K562 (cell line): ENCODE results near the gene RMND5B. TPM values are rescaled to one million over a fixed set of nuclear protein-coding genes. Genes with fewer than 3 reads are reported as not detected.

Experiments
- ATAC-seq: fragments of 200-7000 bp; cut with Tn5 transposase; 3 replicates; pipeline ENCODE4 v1.9.1; 2020; ENCODE audit warnings: moderate library complexity
- BruUV-seq: library from RNA; stranded (reverse); fragments of 400-500 nt; replicated peaks from 2 replicates; lab custom pipeline; 2021; lab: Mats Ljungman, UMichigan
- CTCF ChIA-PET: fragments of 300-600 bp; formaldehyde crosslinking; extraction: SDS; loops from one replicate; lab custom pipeline; 2021; ENCODE audit warnings: low intra/inter-chr PET ratio; lab: Yijun Ruan, JAX
- POLR2A ChIA-PET: fragments of 300-600, 350-650 bp; sonication (Branson Sonifier 250); formaldehyde crosslinking; extraction: SDS; loops from one replicate; lab custom pipeline; 2021; ENCODE audit warnings: antibody characterized with exemption, inconsistent platforms; lab: Yijun Ruan, JAX
- DNase-seq, 4 experiments: peaks; one replicate each; pipeline versions ENCODE4 v3.0.0 to v3.0.0-alpha.2; 2011 to 2018; ENCODE audit warnings: low spot score in 3 of 4, mixed read lengths in 3 of 4; ENCODE audit errors: extremely low read depth in 1 of 4
- FAIRE-seq: peaks from 2 replicates; lab custom pipeline; 2011; peaks lifted over from hg19 to GRCh38; lab: Jason Lieb, UNC
- H2AFZ ChIP-seq: 2 replicates; pipeline ENCODE4 v1.6.0; 2011; ENCODE audit warnings: low read depth, low read length, control low read depth, inconsistent platforms
- H3K27ac ChIP-seq: fragments of 200-600 bp; 3 replicates; pipeline ENCODE4 v1.8.0; 2011; ENCODE audit warnings: low read depth, mild to moderate bottlenecking, control low read depth, inconsistent platforms, low read length, moderate library complexity, mixed read lengths; ENCODE audit errors: extremely low read depth
- H3K27me3 ChIP-seq, 2 experiments: fragments of 300-600 bp in 1 of 2; 2 replicates in 1 of 2; 3 replicates in 1 of 2; pipeline versions ENCODE4 v1.6.0 to v1.8.0; 2011; ENCODE audit warnings: inconsistent platforms in 2 of 2, low read length in 2 of 2, mild to moderate bottlenecking in 1 of 2, mixed read lengths in 1 of 2, moderate library complexity in 1 of 2; ENCODE audit not compliant: control insufficient read depth in 2 of 2, insufficient read depth in 2 of 2
- H3K36me3 ChIP-seq: fragments of 300-600 bp; 3 replicates; pipeline ENCODE4 v1.8.0; 2011; ENCODE audit warnings: mild to moderate bottlenecking, low read length, inconsistent platforms; ENCODE audit not compliant: control insufficient read depth, insufficient read depth
- H3K4me1 ChIP-seq, 2 experiments: fragments of 200-600 bp in 1 of 2; replicated peaks in 1 of 2; 2 replicates in 1 of 2; 3 replicates in 1 of 2; pipeline versions ENCODE4 v1.5.1 to v1.8.0; 2011; ENCODE audit warnings: inconsistent platforms in 2 of 2, low read length in 2 of 2, mild to moderate bottlenecking in 1 of 2, mixed read lengths in 1 of 2, moderate library complexity in 1 of 2; ENCODE audit not compliant: control insufficient read depth in 2 of 2, insufficient read depth in 2 of 2
- H3K4me2 ChIP-seq: 2 replicates; pipeline ENCODE4 v1.6.1; 2011; ENCODE audit warnings: low read length, control low read depth, inconsistent platforms, mixed read lengths; ENCODE audit not compliant: insufficient read depth
- H3K4me3 ChIP-seq: fragments of 200-600 bp; sonication (generic), shearing (Covaris generic); 2 replicates; pipeline ENCODE4 v1.5.1; 2016; ENCODE audit warnings: control low read depth, inconsistent platforms
- H3K79me2 ChIP-seq: fragments of 200-600 bp; 3 replicates; pipeline ENCODE4 v1.8.0; 2011; ENCODE audit warnings: low read length, inconsistent platforms; ENCODE audit not compliant: control insufficient read depth, insufficient read depth
- H3K9ac ChIP-seq, 2 experiments: 2 replicates each; pipeline versions ENCODE4 v1.6.0 to v1.6.1; 2011; ENCODE audit warnings: low read depth in 2 of 2, low read length in 2 of 2, control low read depth in 1 of 2, inconsistent platforms in 1 of 2, mild to moderate bottlenecking in 1 of 2, mixed read lengths in 1 of 2; ENCODE audit not compliant: insufficient read depth in 1 of 2
- H3K9me1 ChIP-seq: one replicate; pipeline ENCODE4 v1.6.0; 2011; ENCODE audit warnings: inconsistent platforms, mild to moderate bottlenecking, low read length, moderate library complexity; ENCODE audit not compliant: control insufficient read depth, insufficient read depth
- H3K9me3 ChIP-seq: replicated peaks from 2 replicates; pipeline ENCODE4 v1.5.1; 2011; ENCODE audit warnings: low read depth, low read length, inconsistent platforms; ENCODE audit not compliant: control insufficient read depth, insufficient read depth
- H4K20me1 ChIP-seq: replicated peaks from 2 replicates; pipeline ENCODE4 v1.6.1; 2011; ENCODE audit warnings: low read length, inconsistent platforms, mixed read lengths; ENCODE audit not compliant: control insufficient read depth, insufficient read depth
- CEBPB ChIP-seq: fragments of 450-650 bp; IDR thresholded peaks from 2 replicates; pipeline ENCODE4 v1.6.1; 2016; ENCODE audit warnings: missing genetic modification characterization, missing compliant biosample characterization
- CEBPG ChIP-seq, 3 experiments: fragments of 200-800 bp in 1 of 3; sonication (Bioruptor generic) in 1 of 3; sonication (generic) in 1 of 3; formaldehyde crosslinking in 1 of 3; IDR thresholded peaks in 2 of 3; conservative IDR thresholded peaks in 1 of 3; 2 replicates each; pipeline versions ENCODE4 v1.6.1 to v1.8.0; 2016 to 2022; ENCODE audit warnings: missing compliant biosample characterization in 2 of 3, missing genetic modification characterization in 2 of 3, mild to moderate bottlenecking in 1 of 3, missing genetic modification reagents in 1 of 3
- HDAC1 ChIP-seq, 2 experiments: fragments of 450-650 bp; IDR thresholded peaks; 2 replicates each; pipeline ENCODE4 v1.6.1; 2016 to 2017; ENCODE audit warnings: inconsistent platforms in 1 of 2, mild to moderate bottlenecking in 1 of 2, moderate library complexity in 1 of 2
- MIER1 ChIP-seq: fragments of 450-650 bp; IDR thresholded peaks from 2 replicates; pipeline ENCODE4 v1.6.1; 2016; ENCODE audit warnings: antibody characterized with exemption, mild to moderate bottlenecking, low read depth
- POLR2G ChIP-seq: fragments of 200-400 bp; formaldehyde crosslinking; IDR thresholded peaks from 2 replicates; pipeline ENCODE4 v1.6.1; 2017; ENCODE audit warnings: low read depth, mild to moderate bottlenecking, antibody characterized with exemption, low read length, moderate library complexity
- TRIM24 ChIP-seq, 2 experiments: fragments of 450-650 bp; IDR thresholded peaks; 2 replicates each; pipeline ENCODE4 v1.6.1; 2016
- ZNF165 ChIP-seq: fragments of 250-450 bp; sonication (Bioruptor Pico); IDR thresholded peaks from 2 replicates; pipeline ENCODE4 v1.4.0; 2020; ENCODE audit warnings: borderline replicate concordance
- ZNF23 ChIP-seq: fragments of 250-450 bp; sonication (Bioruptor Pico); IDR thresholded peaks from 2 replicates; pipeline ENCODE4 v1.4.0; 2020; ENCODE audit warnings: mild to moderate bottlenecking
- WGBS: fragments of 100-300 bp; shearing (Covaris generic); methylation state at CpG from one replicate; pipeline ENCODE4 v1.1.6; 2016; ENCODE audit warnings: low coverage, mixed read lengths; ENCODE audit not compliant: insufficient coverage; ENCODE audit errors: missing lambda C conversion rate; 5-methylcytosine and 5-hydroxymethylcytosine counted together
- in situ Hi-C: fragments of 300-500 bp; cut with MboI; formaldehyde crosslinking; loops from 4 replicates; pipeline ENCODE4 v1.15.0; 2018; ENCODE audit warnings: inconsistent platforms, mixed read lengths
- intact Hi-C: fragments of 100-400 bp; cut with micrococcal nuclease; formaldehyde crosslinking; loops from 2 replicates; pipeline ENCODE4 v1.14.2; 2022
- polyA plus RNA-seq, 8 experiments: library from polyadenylated mRNA; depleted of rRNA in 4 of 8; stranded (reverse) in 5 of 8; unstranded in 3 of 8; fragments of >200 nt; fragmentation: Nextera tagmentation in 2 of 8; fragmentation: Illumina TruSeq in 1 of 8; extraction: Ambion mirVana in 2 of 8; extraction: Trizol in 1 of 8; gene quantifications; 2 replicates each; pipeline versions ENCODE4 v1.2.1 to v1.2.3, GENCODE V29; 2011 to 2014; ENCODE audit warnings: inconsistent platforms in 1 of 8, missing spikeins in 1 of 8
- total RNA-seq, 7 experiments: library from RNA; depleted of rRNA in 6 of 7; stranded (reverse); fragments of >200 nt in 6 of 7; fragmentation: Illumina TruSeq in 2 of 7; extraction: Trizol in 2 of 7; gene quantifications; 2 replicates each; pipeline versions ENCODE4 v1.2.1 to v1.2.3, GENCODE V29; 2011 to 2021; ENCODE audit warnings: low replicate concordance in 1 of 7
- TF ChIP-seq, protein P1 (sequence below): fragments of 150-350 bp; IDR thresholded peaks from 2 replicates; pipeline ENCODE4 v1.6.1; 2014; ENCODE audit warnings: low read depth, mild to moderate bottlenecking, low read length, borderline replicate concordance
- TF ChIP-seq, protein P2 (sequence below): fragments of 250-450 bp; sonication (Bioruptor Pico); IDR thresholded peaks from 2 replicates; pipeline ENCODE4 v1.8.0; 2022; ENCODE audit warnings: inconsistent platforms
- TF ChIP-seq, protein P3 (sequence below), 2 experiments: fragments of 450-650 bp; IDR thresholded peaks; 2 replicates each; pipeline ENCODE4 v1.6.1; 2016
- TF ChIP-seq, protein P4 (sequence below): fragments of 250-450 bp; sonication (Bioruptor Pico); IDR thresholded peaks from 2 replicates; pipeline ENCODE4 v1.4.0; 2020; ENCODE audit warnings: mild to moderate bottlenecking, moderate library complexity

The RMND5B gene
- total and polyA plus RNA-seq, 9 of the 15 experiments (the other 6 are each of a cell fraction or from before 2014, with no cell fraction given): 2.6 to 57.0 (median 28.3) TPM

DNA sequence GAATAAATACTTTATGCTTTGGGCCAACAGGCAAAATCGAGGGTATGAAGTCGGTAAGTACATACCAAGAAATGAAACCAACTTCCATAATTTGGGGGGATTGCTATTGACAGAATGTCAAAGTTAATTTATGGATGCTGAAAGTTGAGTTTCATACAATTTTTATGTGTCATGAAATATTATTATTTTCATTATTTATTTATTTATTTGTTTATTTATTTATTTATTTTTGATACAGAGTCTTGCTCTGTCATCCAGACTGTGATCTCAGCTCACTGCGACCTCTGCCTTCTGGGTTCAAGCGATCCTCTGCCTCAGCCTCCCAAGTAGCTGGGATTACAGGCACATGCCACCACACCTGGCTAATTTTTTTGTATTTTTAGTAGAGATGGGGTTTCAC, 60.8 kb downstream of the RMND5B start (continued):
- TF ChIP-seq, protein P1, sequence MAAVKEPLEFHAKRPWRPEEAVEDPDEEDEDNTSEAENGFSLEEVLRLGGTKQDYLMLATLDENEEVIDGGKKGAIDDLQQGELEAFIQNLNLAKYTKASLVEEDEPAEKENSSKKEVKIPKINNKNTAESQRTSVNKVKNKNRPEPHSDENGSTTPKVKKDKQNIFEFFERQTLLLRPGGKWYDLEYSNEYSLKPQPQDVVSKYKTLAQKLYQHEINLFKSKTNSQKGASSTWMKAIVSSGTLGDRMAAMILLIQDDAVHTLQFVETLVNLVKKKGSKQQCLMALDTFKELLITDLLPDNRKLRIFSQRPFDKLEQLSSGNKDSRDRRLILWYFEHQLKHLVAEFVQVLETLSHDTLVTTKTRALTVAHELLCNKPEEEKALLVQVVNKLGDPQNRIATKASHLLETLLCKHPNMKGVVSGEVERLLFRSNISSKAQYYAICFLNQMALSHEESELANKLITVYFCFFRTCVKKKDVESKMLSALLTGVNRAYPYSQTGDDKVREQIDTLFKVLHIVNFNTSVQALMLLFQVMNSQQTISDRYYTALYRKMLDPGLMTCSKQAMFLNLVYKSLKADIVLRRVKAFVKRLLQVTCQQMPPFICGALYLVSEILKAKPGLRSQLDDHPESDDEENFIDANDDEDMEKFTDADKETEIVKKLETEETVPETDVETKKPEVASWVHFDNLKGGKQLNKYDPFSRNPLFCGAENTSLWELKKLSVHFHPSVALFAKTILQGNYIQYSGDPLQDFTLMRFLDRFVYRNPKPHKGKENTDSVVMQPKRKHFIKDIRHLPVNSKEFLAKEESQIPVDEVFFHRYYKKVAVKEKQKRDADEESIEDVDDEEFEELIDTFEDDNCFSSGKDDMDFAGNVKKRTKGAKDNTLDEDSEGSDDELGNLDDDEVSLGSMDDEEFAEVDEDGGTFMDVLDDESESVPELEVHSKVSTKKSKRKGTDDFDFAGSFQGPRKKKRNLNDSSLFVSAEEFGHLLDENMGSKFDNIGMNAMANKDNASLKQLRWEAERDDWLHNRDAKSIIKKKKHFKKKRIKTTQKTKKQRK: no peak
- TF ChIP-seq POLR2G (no peak), ZNF165 (CRISPR knock-in tag) (no peak), ZNF23 (CRISPR knock-in tag) (no peak)
- TF ChIP-seq, all 486 proteins: peak for 0

DNA sequence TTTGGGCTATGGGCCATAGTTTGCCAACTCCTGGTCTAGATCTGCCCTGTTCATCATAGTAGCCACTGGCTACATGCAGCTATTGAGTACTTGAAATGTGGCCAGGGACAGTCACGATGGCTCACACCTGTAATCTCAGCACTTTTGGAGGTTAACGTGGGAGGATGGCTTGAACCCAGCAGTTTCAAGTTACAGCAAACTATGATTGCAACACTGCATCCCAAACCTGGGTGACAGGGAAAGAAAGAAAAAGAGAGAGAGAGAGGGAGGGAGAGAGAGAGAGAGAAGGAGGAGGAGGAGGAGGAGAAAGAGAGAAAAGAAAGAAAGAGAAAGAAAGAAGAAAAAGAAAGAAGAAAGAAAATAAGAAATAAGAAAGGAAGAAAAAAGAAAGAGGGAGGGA, 61.4 kb downstream of the RMND5B start:
- in situ Hi-C loops (no loop called here), intact Hi-C loops (no loop called here)
- Histone ChIP-seq H4K20me1 (no peaks in the 10 kb centered on the region), H3K36me3 (no peaks in the 10 kb centered on the region), H3K79me2 (no peaks in the 10 kb centered on the region), H3K9me3 (no peaks in the 10 kb centered on the region; the same call in 1 of the 2 replicates), H3K9me1 (no peaks in the 10 kb centered on the region), H2AFZ (no peak overlapping the region), H3K4me2 (no peak overlapping the region), H3K27ac (no peak overlapping the region), H3K27me3 (peaks cover 5 to 16% of the 10 kb centered on the region in 2 experiments; a peak in 3 of 5 replicates), H3K4me1 (peaks cover 0 to 9% of the 10 kb centered on the region in 2 experiments; a peak in 3 of 5 replicates), H3K4me3 (no peak overlapping the region), H3K9ac (no peak overlapping the region)
- POLR2A ChIA-PET: no interaction called here
- FAIRE-seq (no peak), ATAC-seq (no peak), DNase-seq (no peak)
- 4% methylated on average over 2 of the region's 2 CpGs for WGBS
- BruUV-seq: no TSS peak
- CTCF ChIA-PET: no interaction called here
- TF ChIP-seq, protein P2, sequence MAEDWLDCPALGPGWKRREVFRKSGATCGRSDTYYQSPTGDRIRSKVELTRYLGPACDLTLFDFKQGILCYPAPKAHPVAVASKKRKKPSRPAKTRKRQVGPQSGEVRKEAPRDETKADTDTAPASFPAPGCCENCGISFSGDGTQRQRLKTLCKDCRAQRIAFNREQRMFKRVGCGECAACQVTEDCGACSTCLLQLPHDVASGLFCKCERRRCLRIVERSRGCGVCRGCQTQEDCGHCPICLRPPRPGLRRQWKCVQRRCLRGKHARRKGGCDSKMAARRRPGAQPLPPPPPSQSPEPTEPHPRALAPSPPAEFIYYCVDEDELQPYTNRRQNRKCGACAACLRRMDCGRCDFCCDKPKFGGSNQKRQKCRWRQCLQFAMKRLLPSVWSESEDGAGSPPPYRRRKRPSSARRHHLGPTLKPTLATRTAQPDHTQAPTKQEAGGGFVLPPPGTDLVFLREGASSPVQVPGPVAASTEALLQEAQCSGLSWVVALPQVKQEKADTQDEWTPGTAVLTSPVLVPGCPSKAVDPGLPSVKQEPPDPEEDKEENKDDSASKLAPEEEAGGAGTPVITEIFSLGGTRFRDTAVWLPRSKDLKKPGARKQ (CRISPR knock-in tag): no peak
- TF ChIP-seq, protein P3, sequence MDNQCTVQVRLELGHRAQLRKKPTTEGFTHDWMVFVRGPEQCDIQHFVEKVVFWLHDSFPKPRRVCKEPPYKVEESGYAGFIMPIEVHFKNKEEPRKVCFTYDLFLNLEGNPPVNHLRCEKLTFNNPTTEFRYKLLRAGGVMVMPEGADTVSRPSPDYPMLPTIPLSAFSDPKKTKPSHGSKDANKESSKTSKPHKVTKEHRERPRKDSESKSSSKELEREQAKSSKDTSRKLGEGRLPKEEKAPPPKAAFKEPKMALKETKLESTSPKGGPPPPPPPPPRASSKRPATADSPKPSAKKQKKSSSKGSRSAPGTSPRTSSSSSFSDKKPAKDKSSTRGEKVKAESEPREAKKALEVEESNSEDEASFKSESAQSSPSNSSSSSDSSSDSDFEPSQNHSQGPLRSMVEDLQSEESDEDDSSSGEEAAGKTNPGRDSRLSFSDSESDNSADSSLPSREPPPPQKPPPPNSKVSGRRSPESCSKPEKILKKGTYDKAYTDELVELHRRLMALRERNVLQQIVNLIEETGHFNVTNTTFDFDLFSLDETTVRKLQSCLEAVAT (IDR thresholded peaks at IDR 0.05): 0 out of 4 replicates have a peak, but pooled peaks of 1 of the 2 experiments have one; percentile 20
- TF ChIP-seq MIER1 (0 out of 2 replicates have a peak, but pooled peaks have one; percentile 20), TRIM24 (IDR thresholded peaks at IDR 0.05) (0 out of 4 replicates have a peak, but pooled peaks of 1 of the 2 experiments have one; percentile 29), CEBPB (tag) (peak; percentile 43), HDAC1 (IDR thresholded peaks at IDR 0.05) (0 out of 4 replicates have a peak, but pooled peaks of 1 of the 2 experiments have one; percentile 15), CEBPG (CRISPR knock-in tag; IDR thresholded peaks at IDR 0.05) (0 out of 2 replicates have a peak, but pooled peaks have one; percentile 16), CEBPG (tag; conservative IDR thresholded peaks at IDR 0.05 in 1 of 2, IDR thresholded peaks at IDR 0.05 in 1 of 2) (no peak)
- TF ChIP-seq, protein P4, sequence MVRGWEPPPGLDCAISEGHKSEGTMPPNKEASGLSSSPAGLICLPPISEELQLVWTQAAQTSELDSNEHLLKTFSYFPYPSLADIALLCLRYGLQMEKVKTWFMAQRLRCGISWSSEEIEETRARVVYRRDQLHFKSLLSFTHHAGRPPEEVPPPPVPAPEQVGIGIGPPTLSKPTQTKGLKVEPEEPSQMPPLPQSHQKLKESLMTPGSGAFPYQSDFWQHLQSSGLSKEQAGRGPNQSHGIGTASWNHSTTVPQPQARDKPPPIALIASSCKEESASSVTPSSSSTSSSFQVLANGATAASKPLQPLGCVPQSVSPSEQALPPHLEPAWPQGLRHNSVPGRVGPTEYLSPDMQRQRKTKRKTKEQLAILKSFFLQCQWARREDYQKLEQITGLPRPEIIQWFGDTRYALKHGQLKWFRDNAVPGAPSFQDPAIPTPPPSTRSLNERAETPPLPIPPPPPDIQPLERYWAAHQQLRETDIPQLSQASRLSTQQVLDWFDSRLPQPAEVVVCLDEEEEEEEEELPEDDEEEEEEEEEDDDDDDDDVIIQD (CRISPR knock-in tag): no peak
